Neural progenitor cell (in vitro differentiated cells): ENCODE data around the gene SSX5.
"Not testable (repeated sequence)": the region's sequence is repeated elsewhere in the genome, so short reads cannot be mapped to it uniquely, and the experiment has no call there.

Experiments
- CTCF ChIP-seq: fragments of 200-600 bp; sonication (generic); IDR thresholded peaks from 2 replicates; pipeline ENCODE4 v1.5.1; 2017; ENCODE audit warnings: antibody characterized with exemption, mild to moderate bottlenecking
- EZH2 ChIP-seq: fragments of 200-600 bp; sonication (generic); IDR thresholded peaks from 2 replicates; pipeline ENCODE4 v1.6.1; 2017; ENCODE audit warnings: antibody characterized with exemption, mild to moderate bottlenecking, moderate library complexity

- not testable (repeated sequence) for TF ChIP-seq EZH2, CTCF
These were observed 30.3 kb downstream of the SSX5 start for GRCh38 chrX:48166322-48166721.
